IPS-15b (cell line): ENCODE measurements around the gene SLC38A7.
"Not testable (repeated sequence)": the region's sequence is repeated elsewhere in the genome, so short reads cannot be mapped to it uniquely, and the experiment has no call there.

Experiments used
- H3K27me3 ChIP-seq: one replicate; pipeline ENCODE4 v1.6.1; 2013; ENCODE audit warnings: low read length; ENCODE audit not compliant: control insufficient read depth, insufficient read depth
- H3K36me3 ChIP-seq: one replicate; pipeline ENCODE4 v1.6.1; 2013; ENCODE audit warnings: low read length; ENCODE audit not compliant: control insufficient read depth, insufficient read depth
- H3K4me1 ChIP-seq: one replicate; pipeline ENCODE4 v1.6.1; 2013; ENCODE audit warnings: mild to moderate bottlenecking, low read length; ENCODE audit not compliant: control insufficient read depth, insufficient read depth
- H3K4me3 ChIP-seq: one replicate; pipeline ENCODE4 v1.5.1; 2013; ENCODE audit warnings: low read depth, low read length
- H3K9ac ChIP-seq: one replicate; pipeline ENCODE4 v1.6.1; 2013; ENCODE audit warnings: low read depth, mild to moderate bottlenecking, low read length
- H3K9me3 ChIP-seq: one replicate; pipeline ENCODE4 v1.6.1; 2013; ENCODE audit warnings: mild to moderate bottlenecking, low read length; ENCODE audit not compliant: control insufficient read depth, insufficient read depth

SLC38A7 gene

GRCh38 chr16:58670177-58670576 is 14.4 kb downstream of the SLC38A7 start:
- Histone ChIP-seq H3K9ac (no peak overlapping the region), H3K36me3 (peaks cover 15% of the 10 kb centered on the region), H3K9me3 (no peaks in the 10 kb centered on the region)

GRCh38 chr16:58665200-58665599 is 19.4 kb downstream of the SLC38A7 start:
- H3K27me3 ChIP-seq: no peaks in the 10 kb centered on the region
- no peaks in the 10 kb centered on the region for H3K4me1 ChIP-seq
- no peak overlapping the region for H3K9ac ChIP-seq
- no peak overlapping the region for H3K4me3 ChIP-seq
- no peaks in the 10 kb centered on the region for H3K9me3 ChIP-seq
- peaks cover 13% of the 10 kb centered on the region for H3K36me3 ChIP-seq

More at GRCh38 chr16:58670177-58670576, 14.4 kb downstream of the SLC38A7 start:
- no peaks in the 10 kb centered on the region for H3K27me3 ChIP-seq
- no peak overlapping the region for H3K4me3 ChIP-seq
- H3K4me1 ChIP-seq: no peaks in the 10 kb centered on the region

- H3K9ac ChIP-seq: no peak overlapping the region
- peaks cover 3% of the 10 kb centered on the region for H3K36me3 ChIP-seq
- H3K4me3 ChIP-seq: no peak overlapping the region
- no peaks in the 10 kb centered on the region for H3K9me3 ChIP-seq
- no peaks in the 10 kb centered on the region for H3K4me1 ChIP-seq
- H3K27me3 ChIP-seq: no peaks in the 10 kb centered on the region
These were observed 23.3 kb downstream of the SLC38A7 start for GRCh38 chr16:58661199-58661830.

- H3K36me3 ChIP-seq, H3K27me3 ChIP-seq, H3K9me3 ChIP-seq, H3K9ac ChIP-seq, H3K4me1 ChIP-seq, H3K4me3 ChIP-seq: not testable (repeated sequence)
These were observed 24.7 kb downstream of the SLC38A7 start for GRCh38 chr16:58659911-58660310.

GRCh38 chr16:58658796-58659211 is 25.8 kb downstream of the SLC38A7 start:
- no peak overlapping the region for H3K9ac ChIP-seq
- no peaks in the 10 kb centered on the region for H3K9me3 ChIP-seq
- H3K27me3 ChIP-seq: no peaks in the 10 kb centered on the region
- H3K4me1 ChIP-seq: no peaks in the 10 kb centered on the region
- no peak overlapping the region for H3K4me3 ChIP-seq
- no peaks in the 10 kb centered on the region for H3K36me3 ChIP-seq

DNA sequence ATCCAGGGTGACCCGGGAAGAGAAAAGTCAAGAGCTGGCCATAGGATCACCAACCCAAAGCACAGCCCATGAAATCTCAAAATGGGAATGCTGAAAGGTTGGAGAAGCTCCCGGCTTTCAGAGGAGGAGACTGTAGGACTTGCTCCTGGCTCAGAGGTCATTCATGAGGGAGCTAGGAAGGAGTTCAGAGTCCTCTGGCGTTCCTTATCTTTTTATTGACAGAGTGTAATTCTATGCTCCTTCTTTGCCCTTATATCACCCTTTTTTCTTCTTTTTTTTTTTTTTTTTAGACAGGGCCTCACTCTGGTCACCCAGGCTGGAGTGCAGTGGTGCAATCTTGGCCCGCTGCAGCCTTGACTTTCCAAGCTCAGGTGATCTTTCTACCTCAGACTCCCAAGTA is 27.7 kb downstream of the SLC38A7 start:
- Histone ChIP-seq H3K36me3 (no peaks in the 10 kb centered on the region), H3K4me3 (no peak overlapping the region), H3K9ac (no peak overlapping the region), H3K27me3 (no peaks in the 10 kb centered on the region), H3K4me1 (peaks cover 7% of the 10 kb centered on the region), H3K9me3 (no peaks in the 10 kb centered on the region)

GRCh38 chr16:58655215-58655596 is 29.4 kb downstream of the SLC38A7 start:
- Histone ChIP-seq H3K9me3 (no peaks in the 10 kb centered on the region), H3K4me3 (no peak overlapping the region), H3K27me3 (no peaks in the 10 kb centered on the region), H3K9ac (no peak overlapping the region), H3K4me1 (peaks cover 7% of the 10 kb centered on the region), H3K36me3 (no peaks in the 10 kb centered on the region)

DNA sequence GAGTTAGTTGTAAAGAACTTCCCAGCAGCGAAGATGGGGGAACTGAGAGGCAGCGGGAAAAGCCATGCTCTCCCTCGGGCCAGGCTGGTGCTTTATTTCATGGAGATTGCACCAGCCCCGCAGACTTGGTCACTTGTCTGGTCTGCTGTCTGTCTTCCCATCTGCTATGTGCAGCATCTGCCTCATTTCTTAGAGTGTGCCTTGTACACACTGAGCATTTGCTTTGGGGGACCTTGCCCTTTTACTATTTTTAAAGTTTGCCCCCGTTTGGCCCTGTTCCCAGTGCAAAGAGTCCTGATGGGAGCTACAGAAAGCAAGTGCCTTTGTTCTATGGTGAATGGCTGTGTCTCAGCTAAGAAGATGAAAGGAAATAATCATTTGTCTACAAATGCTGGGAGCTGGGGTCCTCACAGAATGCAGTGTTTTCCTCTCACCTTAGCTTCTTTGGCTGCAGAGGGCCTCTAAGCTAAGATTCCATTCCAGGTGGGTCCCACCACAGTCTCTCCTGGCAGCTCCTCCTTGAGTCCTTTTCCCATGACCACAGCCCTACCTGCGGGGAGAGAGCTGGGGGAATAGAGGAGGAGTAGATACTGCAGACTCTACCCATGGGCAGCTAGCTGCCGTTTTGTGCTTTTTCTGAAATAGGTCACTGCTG is 29.9 kb downstream of the SLC38A7 start:
- H3K4me3 ChIP-seq: no peak overlapping the region
- H3K4me1 ChIP-seq: peaks cover 7% of the 10 kb centered on the region
- H3K9me3 ChIP-seq: no peaks in the 10 kb centered on the region
- H3K36me3 ChIP-seq: no peaks in the 10 kb centered on the region
- no peaks in the 10 kb centered on the region for H3K27me3 ChIP-seq
- no peak overlapping the region for H3K9ac ChIP-seq

DNA sequence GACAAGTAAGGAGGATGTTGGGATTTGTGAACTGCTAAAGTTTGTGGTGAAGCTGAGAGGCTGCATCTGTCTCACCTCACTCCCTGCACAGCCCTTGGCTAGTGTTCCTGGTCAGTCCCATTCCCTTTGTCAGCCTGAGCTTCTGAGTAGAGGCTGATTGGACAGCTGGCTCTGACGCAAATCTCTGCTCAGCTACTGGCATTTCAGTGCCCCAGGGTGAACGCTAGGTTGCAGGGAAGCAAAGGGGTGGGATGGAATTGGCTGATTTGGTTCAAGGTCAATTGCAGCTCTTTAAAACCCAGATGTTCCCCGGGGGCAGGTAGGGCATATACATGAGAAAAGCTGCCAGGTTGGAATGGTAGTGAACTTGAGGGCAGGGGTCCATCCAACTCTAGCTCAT is 31.8 kb downstream of the SLC38A7 start:
- H3K27me3 ChIP-seq: no peaks in the 10 kb centered on the region
- H3K4me1 ChIP-seq: peaks cover 7% of the 10 kb centered on the region
- H3K4me3 ChIP-seq: no peak overlapping the region
- no peaks in the 10 kb centered on the region for H3K9me3 ChIP-seq
- no peaks in the 10 kb centered on the region for H3K36me3 ChIP-seq
- H3K9ac ChIP-seq: no peak overlapping the region

DNA sequence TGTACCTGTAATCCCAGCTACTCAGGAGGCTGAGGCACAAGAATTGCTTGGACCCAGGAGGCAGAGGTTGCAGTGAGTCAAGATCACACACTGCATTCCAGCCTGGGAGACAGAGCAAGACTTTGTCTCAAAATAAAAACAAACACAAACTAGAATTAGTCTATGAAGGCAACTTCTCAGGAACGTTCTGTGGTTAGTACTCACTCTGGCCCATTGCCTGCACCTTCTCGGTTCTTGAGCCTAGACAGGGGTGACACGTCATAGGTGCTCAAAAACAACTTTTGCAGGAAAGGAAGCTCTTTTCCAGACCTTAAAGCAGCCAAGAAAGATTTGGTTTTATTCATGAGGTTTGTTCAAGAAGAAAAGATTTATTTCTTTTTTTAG is 32.6 kb downstream of the SLC38A7 start:
- Histone ChIP-seq H3K4me1 (peaks cover 7% of the 10 kb centered on the region), H3K4me3 (no peak overlapping the region), H3K36me3 (no peaks in the 10 kb centered on the region), H3K9me3 (no peaks in the 10 kb centered on the region), H3K9ac (no peak overlapping the region), H3K27me3 (no peaks in the 10 kb centered on the region)

GRCh38 chr16:58649707-58650106 is 34.9 kb downstream of the SLC38A7 start:
- H3K36me3 ChIP-seq: no peaks in the 10 kb centered on the region
- no peaks in the 10 kb centered on the region for H3K27me3 ChIP-seq
- H3K9me3 ChIP-seq: no peaks in the 10 kb centered on the region
- H3K4me3 ChIP-seq: no peak overlapping the region
- peaks cover 7% of the 10 kb centered on the region for H3K4me1 ChIP-seq
- H3K9ac ChIP-seq: no peak overlapping the region

GRCh38 chr16:58647107-58647506 is 37.5 kb downstream of the SLC38A7 start:
- Histone ChIP-seq H3K27me3 (no peaks in the 10 kb centered on the region), H3K9ac (no peak overlapping the region), H3K9me3 (no peaks in the 10 kb centered on the region), H3K4me1 (no peaks in the 10 kb centered on the region), H3K36me3 (no peaks in the 10 kb centered on the region), H3K4me3 (no peak overlapping the region)
